ENCODE measurements around the gene STARD3.

- TF ChIP-seq CTCF (IDR thresholded peaks at IDR 0.05), result no peak
- no peak for TF ChIP-seq POLR2A (IDR thresholded peaks at IDR 0.05)
Measured at GRCh38 chr17:39618246-39618913, 18.6 kb upstream of the STARD3 start.

All from right lobe of liver (tissue), 4 donors.